Airway epithelial cell (primary cell): ENCODE measurements around the gene HOXA6. TPM values are rescaled to one million over a fixed set of nuclear protein-coding genes. Genes with fewer than 3 reads are reported as not detected.

Experiments used
- total RNA-seq: library from RNA; depleted of rRNA; stranded (reverse); fragments of >200 nt; gene quantifications from 2 replicates; pipeline ENCODE4 v1.2.3, GENCODE V29; 2015

HOXA6 gene
- total RNA-seq = not detected in 2 replicates

DNA sequence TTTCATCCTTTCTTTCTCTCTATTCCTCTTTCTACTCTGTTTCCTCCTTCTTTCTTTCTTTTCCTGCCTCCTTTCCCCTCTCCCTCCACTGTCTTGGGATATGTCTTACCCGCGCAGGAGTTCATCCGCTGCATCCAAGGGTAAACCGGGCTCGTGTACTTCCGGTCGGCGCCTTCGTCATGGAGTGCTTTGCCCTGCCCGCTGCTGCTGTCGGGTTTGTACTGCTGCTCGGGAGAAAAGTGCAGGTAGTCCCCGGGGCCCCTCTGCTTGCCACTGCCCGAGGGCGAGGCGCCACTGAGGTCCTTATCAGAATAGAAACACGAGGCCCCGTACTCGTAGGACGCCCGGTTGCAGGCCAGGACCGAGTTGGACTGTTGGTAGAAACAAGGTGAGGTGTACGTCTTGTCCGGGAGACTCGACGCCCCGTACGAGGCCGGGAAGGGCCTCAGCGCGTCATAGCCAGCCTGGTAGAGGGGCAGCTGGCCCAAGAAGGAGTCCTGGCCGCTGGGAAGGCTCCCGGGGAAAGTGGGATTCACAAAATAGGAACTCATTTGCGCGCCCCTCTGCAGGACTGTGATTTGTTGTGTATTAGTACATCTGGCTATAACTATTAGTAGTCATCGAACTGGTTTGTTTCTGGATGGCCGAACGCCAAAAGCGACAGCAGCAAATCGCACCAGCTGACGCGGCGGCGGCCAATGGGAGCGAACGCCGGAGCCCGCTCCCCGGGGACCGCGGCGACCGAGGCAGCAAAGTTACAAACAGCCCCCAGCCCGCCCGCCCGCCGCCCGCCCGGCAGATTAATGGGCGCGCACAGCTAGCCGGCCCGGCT is at the start of gene HOXA6:
Gene HOXA6 (minus strand): TSS at position 576 of the 832 bp plus-strand sequence. CDS start 25 bp downstream, at position 551.

DNA sequence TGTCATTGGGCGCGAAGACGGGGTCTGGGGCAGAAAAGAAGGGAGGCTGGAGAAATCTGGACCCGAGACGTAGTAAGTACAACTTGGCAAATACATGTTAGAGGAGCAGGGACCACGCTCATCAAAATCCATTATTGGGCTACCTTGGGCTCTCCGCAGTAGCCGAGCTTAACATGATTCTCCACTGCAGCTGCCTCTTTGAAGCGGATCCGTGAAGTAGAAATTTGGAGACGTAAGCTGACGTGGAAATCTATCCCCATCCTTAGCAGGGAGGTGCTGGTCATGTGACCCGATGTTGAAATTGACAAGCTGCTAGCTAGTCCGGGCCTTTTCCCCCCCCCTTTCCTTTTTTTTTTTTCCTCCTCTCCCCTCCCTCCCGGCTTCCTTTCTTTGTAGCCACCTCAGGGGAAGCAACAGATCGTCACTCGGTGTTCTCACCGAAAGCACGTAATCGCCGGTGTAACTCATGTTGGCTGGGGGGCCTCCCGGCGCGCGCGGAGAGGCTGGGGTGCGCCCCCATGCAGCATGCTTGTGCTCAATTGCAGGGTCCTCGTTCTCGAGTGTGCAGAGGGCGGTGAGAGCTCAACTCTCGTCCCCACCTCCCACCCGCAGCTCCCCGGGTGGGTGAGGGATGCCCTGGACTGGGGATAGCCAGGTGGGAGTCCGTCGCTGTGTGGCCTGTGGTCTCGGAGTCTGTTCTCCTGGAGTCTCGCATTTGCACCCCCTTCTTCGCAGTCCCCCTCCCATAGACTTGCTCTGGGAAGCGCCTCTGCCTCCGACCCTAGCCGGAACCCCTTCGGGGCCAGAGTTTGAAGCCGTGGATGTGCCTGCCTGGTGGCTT is 37.7 kb upstream of the HOXA6 start, which contains the start of gene HOXA11:
Gene HOXA11 (minus strand): TSS at position 220 of the 841 bp plus-strand sequence. CDS start 88 bp downstream, at position 132.

GRCh38 chr7:27173956-27174873 is 26.6 kb upstream of the HOXA6 start, which contains the start of gene HOXA10:
TSS of gene HOXA10 (minus strand) at chr7:27174320. CDS start at chr7:27174306, 14 bp downstream.

GRCh38 chr7:27165089-27165995 is 17.8 kb upstream of the HOXA6 start, which contains the start of gene HOXA9:
TSS of gene HOXA9 (minus strand) at chr7:27165537. CDS start at chr7:27165457, 80 bp downstream.

DNA sequence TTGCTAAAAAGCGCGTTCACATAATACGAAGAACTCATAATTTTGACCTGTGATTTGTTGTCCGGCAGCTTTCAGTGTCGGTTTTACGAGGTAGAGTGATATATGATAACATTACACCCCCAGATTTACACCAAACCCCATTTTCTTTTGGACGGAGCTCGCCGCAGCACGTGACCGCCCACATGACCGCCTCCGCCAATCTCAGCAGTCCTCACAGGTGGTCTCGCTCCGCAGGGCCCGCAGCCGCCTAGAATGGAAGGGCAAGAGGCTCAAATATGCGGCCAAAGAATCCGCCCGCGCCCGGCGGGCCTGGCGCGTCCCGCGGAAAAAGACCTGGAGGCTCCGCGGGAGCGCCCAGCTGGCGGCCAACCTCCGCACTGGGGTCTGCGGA is 8.9 kb upstream of the HOXA6 start, which contains the start of gene HOXA7:
Gene HOXA7 (minus strand): TSS at position 168 of the 391 bp plus-strand sequence. CDS start 130 bp downstream, at position 38.

DNA sequence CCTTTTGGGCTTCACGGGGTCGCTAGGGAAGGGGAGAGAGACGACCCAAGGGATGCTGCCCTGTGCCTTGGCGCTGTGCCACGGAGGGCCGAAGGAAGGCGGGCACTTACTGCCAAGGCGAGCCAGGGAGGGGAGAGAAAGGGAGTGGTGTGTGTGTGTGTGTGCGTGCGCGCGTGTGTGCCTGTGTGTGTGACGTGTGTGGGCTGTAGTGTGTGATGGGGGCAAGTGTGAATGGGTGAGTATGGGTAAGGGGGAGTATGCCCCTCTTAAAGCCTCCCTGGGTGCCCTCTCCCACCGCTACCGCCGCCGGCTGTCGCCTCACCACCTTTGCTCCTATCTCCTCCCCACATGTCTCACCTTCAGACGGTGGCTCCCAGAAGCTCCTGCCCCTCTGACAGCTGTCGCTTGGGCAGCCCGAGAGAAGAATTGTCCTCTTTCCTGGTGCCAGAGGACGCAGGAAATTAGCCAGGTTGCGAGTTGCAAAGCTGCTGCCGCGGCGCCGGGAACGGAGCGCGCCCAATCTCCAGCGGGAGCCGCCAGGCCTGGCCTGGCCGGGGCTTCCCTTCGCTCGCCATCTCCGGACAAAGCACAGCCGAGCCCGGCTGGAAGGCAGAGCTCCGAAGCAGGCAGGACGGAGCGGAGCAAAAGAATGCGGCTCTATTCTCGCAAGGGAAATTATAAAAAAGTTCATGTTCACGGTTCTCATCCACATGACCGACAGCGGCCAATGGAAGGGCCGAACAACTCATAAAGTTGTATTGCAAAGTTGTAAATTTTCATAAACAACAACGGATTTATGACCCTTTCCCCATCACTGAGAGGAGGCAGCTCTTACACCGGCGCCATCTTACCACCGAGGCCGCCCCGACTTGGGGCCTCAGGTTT is 4.6 kb upstream of the HOXA6 start, which contains the start of gene HOXA3:
Gene HOXA3 (minus strand): TSS at position 653 of the 885 bp plus-strand sequence. CDS start 41,943 bp downstream, outside the sequence.

DNA sequence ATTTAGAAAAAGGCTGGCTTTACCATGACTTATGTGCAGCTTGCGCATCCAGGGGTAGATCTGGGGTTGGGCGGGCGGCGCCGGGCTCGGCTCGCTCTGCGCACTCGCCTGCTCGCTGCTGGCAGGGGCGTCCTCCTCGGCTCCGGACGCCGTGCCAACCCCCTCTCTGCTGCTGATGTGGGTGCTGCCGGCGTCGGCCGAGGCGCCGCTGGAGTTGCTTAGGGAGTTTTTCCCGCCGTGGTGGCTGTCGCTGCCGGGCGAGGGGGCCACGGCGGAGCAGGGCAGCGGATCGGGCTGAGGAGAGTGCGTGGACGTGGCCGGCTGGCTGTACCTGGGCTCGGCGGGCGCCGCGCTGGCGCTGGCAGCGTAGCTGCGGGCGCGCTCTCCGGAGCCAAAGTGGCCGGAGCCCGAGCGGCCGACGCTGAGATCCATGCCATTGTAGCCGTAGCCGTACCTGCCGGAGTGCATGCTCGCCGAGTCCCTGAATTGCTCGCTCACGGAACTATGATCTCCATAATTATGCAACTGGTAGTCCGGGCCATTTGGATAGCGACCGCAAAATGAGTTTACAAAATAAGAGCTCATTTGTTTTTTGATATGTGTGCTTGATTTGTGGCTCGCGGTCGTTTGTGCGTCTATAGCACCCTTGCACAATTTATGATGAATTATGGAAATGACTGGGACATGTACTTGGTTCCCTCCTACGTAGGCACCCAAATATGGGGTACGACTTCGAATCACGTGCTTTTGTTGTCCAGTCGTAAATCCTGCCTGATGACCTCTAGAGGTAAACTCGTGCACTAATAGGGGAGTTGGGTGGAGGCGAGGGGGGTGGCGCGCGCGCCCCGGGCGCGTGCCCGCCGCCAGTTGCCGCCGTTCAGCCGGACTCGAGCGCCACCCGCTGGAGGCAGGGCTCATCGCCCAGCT is 4.3 kb downstream of the HOXA6 start, which contains the start of gene HOXA5:
Gene HOXA5 (minus strand): TSS at position 659 of the 927 bp plus-strand sequence. CDS start 74 bp downstream, at position 585.

DNA sequence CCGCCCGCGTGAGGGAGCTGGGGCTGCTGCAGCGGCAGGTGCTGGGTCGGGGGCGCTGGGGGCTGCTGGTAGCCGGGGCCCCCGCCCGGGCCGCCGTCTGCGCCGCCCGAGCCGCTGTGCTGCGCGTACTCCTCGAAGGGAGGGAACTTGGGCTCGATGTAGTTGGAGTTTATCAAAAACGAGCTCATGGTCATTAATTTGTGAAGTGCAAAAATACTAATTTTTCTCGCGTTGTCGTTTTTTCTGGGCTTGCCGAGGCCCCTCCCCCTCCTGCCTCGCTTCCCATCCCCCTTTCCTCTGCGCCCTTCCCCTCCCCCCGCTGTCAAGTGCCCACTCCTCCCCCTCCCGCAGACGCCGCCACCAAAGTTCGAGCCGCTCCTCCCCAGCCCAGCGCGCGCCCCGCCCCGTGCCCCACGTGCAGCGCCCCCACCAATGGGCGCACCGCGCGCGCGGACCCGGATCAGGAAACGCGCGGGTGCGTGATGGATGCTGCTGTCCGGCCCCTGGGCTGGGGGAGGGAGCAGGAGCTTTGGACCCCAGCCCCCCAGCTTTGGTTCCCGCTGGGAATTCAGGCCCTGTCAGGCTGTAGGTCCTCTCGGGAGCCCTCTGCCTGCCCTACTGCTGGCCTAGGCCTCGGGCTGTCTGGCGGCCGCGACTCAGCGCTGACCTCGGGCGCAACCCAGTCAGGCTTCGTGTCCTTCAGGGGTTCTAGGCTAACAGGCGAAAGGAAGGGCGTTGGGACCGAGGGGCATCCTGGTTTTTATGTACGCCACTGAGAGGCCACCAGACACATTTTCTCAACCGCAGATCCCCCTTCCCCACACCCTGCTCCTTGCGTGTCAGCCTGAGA is 16.8 kb downstream of the HOXA6 start, which contains the start of gene HOXA4:
Gene HOXA4 (minus strand): TSS at position 218 of the 850 bp plus-strand sequence. CDS start 24 bp downstream, at position 194.

DNA sequence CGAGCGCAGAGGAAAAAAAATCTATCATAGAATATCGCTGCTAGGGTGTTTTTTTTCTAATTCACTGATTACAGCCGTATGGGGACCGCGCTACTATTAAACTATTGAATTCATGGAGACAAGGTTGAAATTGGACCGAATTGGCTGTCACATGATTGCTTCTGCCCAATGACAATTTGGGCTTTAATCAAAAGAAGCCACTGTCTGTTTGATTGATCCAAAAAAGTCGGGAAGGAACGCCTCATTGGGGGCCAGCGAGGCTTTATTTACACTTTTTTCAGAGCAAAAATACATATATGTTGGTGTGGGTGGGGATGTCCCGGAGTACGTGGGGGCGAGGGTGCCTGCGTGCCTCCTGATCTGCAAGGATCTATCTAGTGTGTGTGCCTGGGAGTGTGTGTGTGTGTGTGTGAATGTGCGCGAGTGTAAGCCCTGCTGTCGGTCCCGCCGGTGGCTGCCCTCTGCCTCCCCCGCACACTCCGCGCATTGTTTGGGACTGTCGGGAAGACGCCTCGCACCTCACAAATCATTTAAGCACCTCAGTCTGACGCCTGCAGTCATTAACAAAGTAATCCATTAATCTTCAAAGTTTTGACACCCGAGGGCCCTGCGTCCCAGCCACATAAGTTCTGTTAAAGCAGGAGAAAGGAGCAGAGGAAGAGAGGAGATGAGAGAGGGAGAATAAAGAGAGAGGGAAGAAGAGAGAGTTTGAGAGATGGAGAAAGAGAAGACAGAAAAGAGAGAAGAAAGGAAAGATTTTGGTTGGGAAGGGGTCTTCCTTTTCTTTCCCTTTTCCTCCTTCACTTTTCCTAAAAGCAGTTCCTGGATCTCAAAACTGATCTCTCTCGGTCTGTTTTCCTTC is 44.8 kb downstream of the HOXA6 start, which contains the start of gene HOXA2:
Gene HOXA2 (minus strand): TSS at position 103 of the 862 bp plus-strand sequence. CDS start 183 bp downstream, outside the sequence.

GRCh38 chr7:27095897-27096767 is 51.4 kb downstream of the HOXA6 start, which contains the start of gene HOXA1:
TSS of gene HOXA1 (minus strand) at chr7:27096000. CDS start at chr7:27095912, 88 bp downstream.

Other genes starting within 250 kb of the HOXA6 start
- 0.28 TPM in 1 of 2 replicates, not detected in the other for gene HOXA1, start 51.8 kb downstream of the HOXA6 start, total RNA-seq
- not detected in 2 replicates for gene HOXA2, start 45.1 kb downstream of the HOXA6 start, total RNA-seq
- not detected in 2 replicates for gene HOXA4, start 17.0 kb downstream of the HOXA6 start, total RNA-seq
- not detected in 2 replicates for gene HOXA5, start 4.1 kb downstream of the HOXA6 start, total RNA-seq
- gene HOXA3, start 4.8 kb upstream of the HOXA6 start, total RNA-seq = not detected in 2 replicates
- gene HOXA7, start 8.9 kb upstream of the HOXA6 start, total RNA-seq = not detected in 2 replicates
- gene HOXA9, start 17.8 kb upstream of the HOXA6 start, total RNA-seq = 0.21 TPM in 1 of 2 replicates, not detected in the other
- gene HOXA10, start 26.5 kb upstream of the HOXA6 start, total RNA-seq = not detected in 2 replicates
- not detected in 2 replicates for gene HOXA11, start 37.5 kb upstream of the HOXA6 start, total RNA-seq
- gene HOXA13, start 52.3 kb upstream of the HOXA6 start, total RNA-seq = not detected in 2 replicates
- gene EVX1, start 95.0 kb upstream of the HOXA6 start, total RNA-seq = not detected in 2 replicates